H1 (cell line): Measurements from ENCODE around the gene GPR17. TPM values are rescaled to one million over a fixed set of nuclear protein-coding genes. Genes with fewer than 3 reads are reported as not detected.

ENCODE experiments used
- CHD2 ChIP-seq: IDR thresholded peaks from 2 replicates; pipeline ENCODE4 v1.6.1; 2012; ENCODE audit warnings: low read length, improper control_type of control experiment
- POLR2AphosphoS5 ChIP-seq: IDR thresholded peaks from 2 replicates; pipeline ENCODE4 v1.6.1; 2011; ENCODE audit warnings: low read depth, low read length
- RXRA ChIP-seq: IDR thresholded peaks from 2 replicates; pipeline ENCODE4 v1.6.1; 2011; ENCODE audit warnings: low read depth, mild to moderate bottlenecking, low read length, moderate library complexity; ENCODE audit not compliant: insufficient read depth
- polyA plus RNA-seq, 7 experiments: library from polyadenylated mRNA; depleted of rRNA in 3 of 7; stranded (reverse) in 5 of 7; unstranded in 2 of 7; fragments of >200 nt in 5 of 7; fragments of 200-250 nt in 2 of 7; gene quantifications; 1 replicate in 5 of 7; 2 replicates in 1 of 7; 4 replicates in 1 of 7; pipeline versions ENCODE4 v1.2.1 to v1.2.3, GENCODE V29; 2011 to 2013; ENCODE audit warnings: missing spikeins in 2 of 7, mixed read lengths in 2 of 7
- total RNA-seq: library from RNA; stranded (reverse); fragmentation: NEBNext Ultra II Directional; extraction: Animal tissue kit (Norgen Biotek cat#: 25700); gene quantifications from 2 replicates; pipeline ENCODE4 v1.2.1, GENCODE V29; 2021
- TF ChIP-seq, protein P1 (sequence below), 3 experiments: IDR thresholded peaks; 1 replicate in 2 of 3; 2 replicates in 1 of 3; pipeline versions ENCODE4 v1.5.1 to v1.6.1; 2011; ENCODE audit warnings: low read length in 3 of 3, mild to moderate bottlenecking in 3 of 3, inconsistent platforms in 2 of 3, low read depth in 1 of 3, moderate library complexity in 1 of 3; ENCODE audit not compliant: insufficient read depth in 1 of 3; ENCODE audit errors: control extremely low read depth in 1 of 3
- TF ChIP-seq, protein P2 (sequence below): IDR thresholded peaks from 2 replicates; pipeline ENCODE4 v1.6.1; 2012; ENCODE audit warnings: inconsistent platforms
- TF ChIP-seq, protein P3 (sequence below): IDR thresholded peaks from 2 replicates; pipeline ENCODE4 v1.6.1; 2012; ENCODE audit warnings: inconsistent platforms

Gene GPR17
- total and polyA plus RNA-seq, 2 of the 8 experiments (the other 6 are each of a cell fraction or from before 2014, with no cell fraction given), result 0.03 TPM; not detected in 1

DNA sequence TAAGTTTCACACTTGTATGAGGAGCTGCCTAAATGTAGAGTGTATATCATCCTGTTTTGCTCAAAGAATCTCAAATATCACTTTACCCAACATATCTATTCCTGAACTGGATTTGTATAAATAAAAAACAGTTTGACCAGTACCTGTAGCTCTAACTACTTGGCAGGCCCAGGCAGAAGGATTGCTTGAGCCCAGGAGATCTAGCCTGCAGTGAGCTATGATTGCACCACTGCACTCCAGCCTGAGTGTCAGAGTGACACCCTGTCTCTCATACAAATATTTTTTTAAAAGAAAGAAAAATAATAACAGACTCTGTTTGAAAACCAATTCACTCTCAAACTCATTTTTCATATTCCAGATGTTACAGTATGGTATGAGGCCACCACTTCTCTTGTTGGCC, 37.1 kb downstream of the GPR17 start (continued):
- TF ChIP-seq, protein P1, sequence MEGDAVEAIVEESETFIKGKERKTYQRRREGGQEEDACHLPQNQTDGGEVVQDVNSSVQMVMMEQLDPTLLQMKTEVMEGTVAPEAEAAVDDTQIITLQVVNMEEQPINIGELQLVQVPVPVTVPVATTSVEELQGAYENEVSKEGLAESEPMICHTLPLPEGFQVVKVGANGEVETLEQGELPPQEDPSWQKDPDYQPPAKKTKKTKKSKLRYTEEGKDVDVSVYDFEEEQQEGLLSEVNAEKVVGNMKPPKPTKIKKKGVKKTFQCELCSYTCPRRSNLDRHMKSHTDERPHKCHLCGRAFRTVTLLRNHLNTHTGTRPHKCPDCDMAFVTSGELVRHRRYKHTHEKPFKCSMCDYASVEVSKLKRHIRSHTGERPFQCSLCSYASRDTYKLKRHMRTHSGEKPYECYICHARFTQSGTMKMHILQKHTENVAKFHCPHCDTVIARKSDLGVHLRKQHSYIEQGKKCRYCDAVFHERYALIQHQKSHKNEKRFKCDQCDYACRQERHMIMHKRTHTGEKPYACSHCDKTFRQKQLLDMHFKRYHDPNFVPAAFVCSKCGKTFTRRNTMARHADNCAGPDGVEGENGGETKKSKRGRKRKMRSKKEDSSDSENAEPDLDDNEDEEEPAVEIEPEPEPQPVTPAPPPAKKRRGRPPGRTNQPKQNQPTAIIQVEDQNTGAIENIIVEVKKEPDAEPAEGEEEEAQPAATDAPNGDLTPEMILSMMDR (IDR thresholded peaks at IDR 0.05; ENCODE audit: control extremely low read depth in 1 of 3, insufficient read depth in 1 of 3, low read depth in 1 of 3, low read length in 3 of 3), result no peak
- no peak for TF ChIP-seq CHD2
- TF ChIP-seq POLR2AphosphoS5, result no peak
- TF ChIP-seq RXRA, result no peak
- TF ChIP-seq, protein P2, sequence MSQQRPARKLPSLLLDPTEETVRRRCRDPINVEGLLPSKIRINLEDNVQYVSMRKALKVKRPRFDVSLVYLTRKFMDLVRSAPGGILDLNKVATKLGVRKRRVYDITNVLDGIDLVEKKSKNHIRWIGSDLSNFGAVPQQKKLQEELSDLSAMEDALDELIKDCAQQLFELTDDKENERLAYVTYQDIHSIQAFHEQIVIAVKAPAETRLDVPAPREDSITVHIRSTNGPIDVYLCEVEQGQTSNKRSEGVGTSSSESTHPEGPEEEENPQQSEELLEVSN, result no peak
- TF ChIP-seq, protein P3, sequence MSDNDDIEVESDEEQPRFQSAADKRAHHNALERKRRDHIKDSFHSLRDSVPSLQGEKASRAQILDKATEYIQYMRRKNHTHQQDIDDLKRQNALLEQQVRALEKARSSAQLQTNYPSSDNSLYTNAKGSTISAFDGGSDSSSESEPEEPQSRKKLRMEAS, result no peak
